ENCODE results near the gene GRIN1.

Gene GRIN1

GRCh38 chr9:137198051-137198901 lies 59.3 kb downstream of the GRIN1 start:
- DNase-seq = no peak

GRCh38 chr9:137198902-137199283 lies 59.9 kb downstream of the GRIN1 start:
- no peak for DNase-seq

GRCh38 chr9:137199411-137200121 lies 60.6 kb downstream of the GRIN1 start:
- DNase-seq = no peak

- DNase-seq = peak; percentile 95
These were observed 61.6 kb downstream of the GRIN1 start, which contains the start of gene TPRN for GRCh38 chr9:137200311-137201204. Gene TPRN, minus strand, starts transcription at chr9:137200741. Its CDS starts 30 bp downstream, at chr9:137200711.

- no peak for DNase-seq
These were observed 62.4 kb downstream of the GRIN1 start for GRCh38 chr9:137201205-137201868.

GRCh38 chr9:137202966-137203365 lies 64.0 kb downstream of the GRIN1 start:
- DNase-seq = no peak

GRCh38 chr9:137204731-137205125 lies 65.8 kb downstream of the GRIN1 start:
- no peak for DNase-seq

- peak; percentile 13 for DNase-seq
These were observed 66.4 kb downstream of the GRIN1 start, which contains the start of the genes NDOR1 and TMEM203 for GRCh38 chr9:137205126-137206069. Gene NDOR1, plus strand, starts transcription at chr9:137205700. Its CDS starts 78 bp downstream, at chr9:137205778. Gene TMEM203, minus strand, starts transcription at chr9:137205648. Its CDS starts 234 bp downstream, at chr9:137205414.

- no peak for DNase-seq
These were observed 67.6 kb downstream of the GRIN1 start for GRCh38 chr9:137206602-137207001.

- no peak for DNase-seq
These were observed 72.6 kb downstream of the GRIN1 start for GRCh38 chr9:137211532-137211931.

- no peak for DNase-seq
These were observed 73.6 kb downstream of the GRIN1 start for GRCh38 chr9:137212520-137212919.

- DNase-seq = no peak
These were observed 74.5 kb downstream of the GRIN1 start for GRCh38 chr9:137213160-137214060.

- no peak for DNase-seq
These were observed 75.7 kb downstream of the GRIN1 start for GRCh38 chr9:137214620-137215019.

GRCh38 chr9:137215196-137215986 lies 76.4 kb downstream of the GRIN1 start:
- no peak for DNase-seq

- no peak for DNase-seq
These were observed 77.4 kb downstream of the GRIN1 start for GRCh38 chr9:137216188-137216965.

GRCh38 chr9:137217276-137218211 lies 78.6 kb downstream of the GRIN1 start:
- DNase-seq = no peak

- DNase-seq = no peak
These were observed 79.3 kb downstream of the GRIN1 start for GRCh38 chr9:137218212-137218753.
